BE2C (cell line): ENCODE data around the gene ASAP2.

Source experiments
- DNase-seq: peaks from one replicate; pipeline ENCODE4 v3.0.0-alpha.2; 2020
- H3K27me3 ChIP-seq: fragments of 250-450 bp; sonication (Bioruptor Pico); 2 replicates; pipeline ENCODE4 v1.5.1; 2020; ENCODE audit warnings: mild to moderate bottlenecking
- H3K36me3 ChIP-seq: fragments of 250-450 bp; sonication (Bioruptor Pico); 2 replicates; pipeline ENCODE4 v1.5.1; 2020; ENCODE audit warnings: mild to moderate bottlenecking
- H3K4me1 ChIP-seq: fragments of 250-450 bp; sonication (Bioruptor Pico); 2 replicates; pipeline ENCODE4 v1.5.1; 2020
- H3K4me3 ChIP-seq: 2 replicates; pipeline ENCODE4 v1.5.1; 2011; ENCODE audit warnings: low read depth, low read length
- H3K9me3 ChIP-seq: fragments of 250-450 bp; sonication (Bioruptor Pico); 2 replicates; pipeline ENCODE4 v1.5.1; 2020
- TF ChIP-seq, protein P1 (sequence below): IDR thresholded peaks from 2 replicates; pipeline ENCODE4 v1.5.1; 2012; ENCODE audit warnings: mild to moderate bottlenecking, low read depth, low read length

ASAP2 gene

GRCh38 chr2:9297156-9297555 is 90.5 kb downstream of the ASAP2 start:
- peaks cover 4% of the 10 kb centered on the region; the same call in 1 of the 2 replicates for H3K36me3 ChIP-seq
- no peaks in the 10 kb centered on the region for H3K27me3 ChIP-seq
- TF ChIP-seq, protein P1, sequence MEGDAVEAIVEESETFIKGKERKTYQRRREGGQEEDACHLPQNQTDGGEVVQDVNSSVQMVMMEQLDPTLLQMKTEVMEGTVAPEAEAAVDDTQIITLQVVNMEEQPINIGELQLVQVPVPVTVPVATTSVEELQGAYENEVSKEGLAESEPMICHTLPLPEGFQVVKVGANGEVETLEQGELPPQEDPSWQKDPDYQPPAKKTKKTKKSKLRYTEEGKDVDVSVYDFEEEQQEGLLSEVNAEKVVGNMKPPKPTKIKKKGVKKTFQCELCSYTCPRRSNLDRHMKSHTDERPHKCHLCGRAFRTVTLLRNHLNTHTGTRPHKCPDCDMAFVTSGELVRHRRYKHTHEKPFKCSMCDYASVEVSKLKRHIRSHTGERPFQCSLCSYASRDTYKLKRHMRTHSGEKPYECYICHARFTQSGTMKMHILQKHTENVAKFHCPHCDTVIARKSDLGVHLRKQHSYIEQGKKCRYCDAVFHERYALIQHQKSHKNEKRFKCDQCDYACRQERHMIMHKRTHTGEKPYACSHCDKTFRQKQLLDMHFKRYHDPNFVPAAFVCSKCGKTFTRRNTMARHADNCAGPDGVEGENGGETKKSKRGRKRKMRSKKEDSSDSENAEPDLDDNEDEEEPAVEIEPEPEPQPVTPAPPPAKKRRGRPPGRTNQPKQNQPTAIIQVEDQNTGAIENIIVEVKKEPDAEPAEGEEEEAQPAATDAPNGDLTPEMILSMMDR, result no peak
- H3K4me3 ChIP-seq, result no peak overlapping the region
- no peak for DNase-seq
- no peaks in the 10 kb centered on the region for H3K9me3 ChIP-seq
- peaks cover 5% of the 10 kb centered on the region; the same call in 1 of the 2 replicates for H3K4me1 ChIP-seq

- TF ChIP-seq, protein P1, result no peak
- Histone ChIP-seq H3K4me3 (no peak overlapping the region), H3K4me1 (peaks cover 5% of the 10 kb centered on the region; the same call in 1 of the 2 replicates), H3K36me3 (peaks cover 4% of the 10 kb centered on the region; the same call in 1 of the 2 replicates), H3K9me3 (no peaks in the 10 kb centered on the region), H3K27me3 (no peaks in the 10 kb centered on the region)
- DNase-seq, result no peak
Observed at GRCh38 chr2:9297807-9298206, 91.2 kb downstream of the ASAP2 start.

DNA sequence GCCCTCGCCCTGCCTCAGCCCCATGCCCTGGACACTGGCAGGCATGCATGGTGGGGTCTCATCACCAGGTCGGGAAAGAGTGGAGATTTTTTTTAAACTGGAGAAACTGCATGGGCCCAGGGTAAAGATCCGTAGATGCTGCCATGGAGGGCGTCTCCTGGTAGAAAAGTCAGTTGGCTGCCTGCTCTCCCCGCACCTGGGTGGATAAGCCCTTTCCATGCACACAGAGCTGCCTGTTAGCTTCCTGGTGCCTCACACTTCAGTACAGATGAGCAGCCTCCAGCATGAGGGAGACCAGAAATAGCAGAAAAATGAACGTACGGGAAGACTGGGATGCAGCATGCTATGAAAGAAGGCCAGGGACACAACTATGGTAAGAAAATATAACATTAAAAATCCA is 92.0 kb downstream of the ASAP2 start:
- no peak for DNase-seq
- no peak overlapping the region for H3K4me3 ChIP-seq
- H3K9me3 ChIP-seq, result no peaks in the 10 kb centered on the region
- H3K4me1 ChIP-seq, result peaks cover 5% of the 10 kb centered on the region; the same call in 1 of the 2 replicates
- H3K36me3 ChIP-seq, result peaks cover 4% of the 10 kb centered on the region; the same call in 1 of the 2 replicates
- TF ChIP-seq, protein P1, result no peak
- H3K27me3 ChIP-seq, result no peaks in the 10 kb centered on the region

GRCh38 chr2:9299161-9300100 is 92.8 kb downstream of the ASAP2 start:
- DNase-seq, result no peak
- peaks cover 4% of the 10 kb centered on the region; the same call in 1 of the 2 replicates for H3K36me3 ChIP-seq

DNA sequence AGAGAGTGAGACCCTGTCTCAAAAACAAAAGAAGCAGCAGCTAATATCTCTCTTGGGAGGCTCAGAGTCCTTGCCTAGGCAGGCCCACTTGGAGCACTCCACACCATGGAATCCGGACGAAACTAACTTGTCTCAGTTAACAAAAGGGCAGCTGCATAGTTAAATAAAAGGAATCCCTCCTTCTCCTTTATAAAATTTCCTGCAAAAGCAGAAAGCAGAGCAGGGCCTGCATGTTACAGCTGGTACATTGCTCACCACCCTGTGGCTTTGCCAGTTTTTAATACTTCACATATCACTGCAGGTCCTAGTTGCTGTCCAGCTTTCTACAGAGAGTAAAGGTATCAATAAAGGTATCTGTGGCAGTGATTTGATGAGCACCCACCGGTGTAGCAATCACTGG is 93.6 kb downstream of the ASAP2 start:
- no peak for DNase-seq

More at GRCh38 chr2:9299161-9300100, 92.8 kb downstream of the ASAP2 start:
- peaks cover 5% of the 10 kb centered on the region; the same call in 1 of the 2 replicates for H3K4me1 ChIP-seq
- TF ChIP-seq, protein P1, result no peak
- no peaks in the 10 kb centered on the region for H3K9me3 ChIP-seq
- H3K27me3 ChIP-seq, result no peaks in the 10 kb centered on the region
- no peak overlapping the region for H3K4me3 ChIP-seq

More for the DNA sequence above, 93.6 kb downstream of the ASAP2 start:
- no peaks in the 10 kb centered on the region for H3K27me3 ChIP-seq
- TF ChIP-seq, protein P1, result no peak
- H3K36me3 ChIP-seq, result peaks cover 4% of the 10 kb centered on the region; the same call in 1 of the 2 replicates
- peaks cover 5% of the 10 kb centered on the region; the same call in 1 of the 2 replicates for H3K4me1 ChIP-seq
- H3K9me3 ChIP-seq, result no peaks in the 10 kb centered on the region
- no peak overlapping the region for H3K4me3 ChIP-seq
